ENCODE data around the gene HMGN1. TPM values are rescaled to one million over a fixed set of nuclear protein-coding genes. Genes with fewer than 3 reads are reported as not detected.

HMGN1 gene
- total RNA-seq, 1 experiment from 2014 or later, result 516 TPM

GRCh38 chr21:39363607-39364555, 15.0 kb upstream of the HMGN1 start:
- peaks cover 0 to 2% of the 10 kb centered on the region in 2 experiments; a peak in 1 of 5 replicates for H3K9me3 Mint-ChIP-seq
- no peaks in the 10 kb centered on the region for H3K4me1 Mint-ChIP-seq
- H3K9me3 ChIP-seq (ENCODE audit: control insufficient read depth, low read depth, low read length), result no peaks in the 10 kb centered on the region
- no peak overlapping the region for H3K4me2 ChIP-seq (ENCODE audit: insufficient read depth, insufficient read length, low read length)
- H3T11ph ChIP-seq (ENCODE audit: low read length), result no peak overlapping the region
- H4K8ac ChIP-seq (replicated peaks; ENCODE audit: insufficient read length, low read depth, low read length), result no peak overlapping the region
- no peak for DNase-seq
- no peak overlapping the region for H2AFZ ChIP-seq (ENCODE audit: low read length)
- no peak overlapping the region for H3K27ac ChIP-seq (ENCODE audit: insufficient read length, low read depth, low read length)
- H2BK15ac ChIP-seq (ENCODE audit: low read depth, low read length), result no peak overlapping the region
- WGBS (ENCODE audit: extremely low coverage, insufficient read length, low lambda C conversion rate), result no CpG with 5 or more reads among the region's 6 CpGs
- H2BK120ac ChIP-seq (ENCODE audit: low read depth, low read length, poor library complexity, severe bottlenecking), result no peak overlapping the region
- no peaks in the 10 kb centered on the region for H3K36me3 Mint-ChIP-seq (ENCODE audit: insufficient read depth in 1 of 3, low read depth in 3 of 3)
- no peak overlapping the region for H3K9ac ChIP-seq (ENCODE audit: extremely low read depth, insufficient read length, low read length)
- TF ChIP-seq CTCF (conservative IDR thresholded peaks at IDR 0.05), result 0 out of 3 replicates have a peak, but pooled peaks have one; percentile 10
- no peak overlapping the region for H3K18ac ChIP-seq (ENCODE audit: insufficient read length, low read depth, low read length)
- H3K79me1 ChIP-seq (ENCODE audit: insufficient read depth, low read depth, low read length, poor library complexity, severe bottlenecking), result no peaks in the 10 kb centered on the region
- H2BK12ac ChIP-seq (ENCODE audit: insufficient read length, low read depth, low read length), result no peak overlapping the region
- H3K23ac ChIP-seq (ENCODE audit: insufficient read length, low read depth, low read length), result no peak overlapping the region
- H4K91ac ChIP-seq (ENCODE audit: insufficient read length, low read depth, low read length), result no peak overlapping the region
- H3K79me2 ChIP-seq (ENCODE audit: insufficient read depth, low read length), result no peaks in the 10 kb centered on the region
- H4K5ac ChIP-seq (ENCODE audit: insufficient read length, low read depth, low read length), result no peak overlapping the region
- no peaks in the 10 kb centered on the region for H3K23me2 ChIP-seq (ENCODE audit: insufficient read length, low read depth, low read length, poor library complexity, severe bottlenecking)
- no peaks in the 10 kb centered on the region for H4K20me1 ChIP-seq (ENCODE audit: control insufficient read depth, insufficient read depth, insufficient read length)
- no peaks in the 10 kb centered on the region for H3K4me1 ChIP-seq (ENCODE audit: insufficient read depth, low read length)
- no peak overlapping the region for H3K27ac Mint-ChIP-seq
- H2BK5ac ChIP-seq (ENCODE audit: insufficient read length, low read length), result no peak overlapping the region
- H3K4me3 Mint-ChIP-seq, result no peak overlapping the region
- H2AK5ac ChIP-seq (ENCODE audit: insufficient read length, low read length), result no peak overlapping the region
- H3K14ac ChIP-seq (ENCODE audit: insufficient read depth, low read length), result no peak overlapping the region
- no peak overlapping the region for H3K4ac ChIP-seq (ENCODE audit: low read depth, low read length)
- H2BK20ac ChIP-seq (ENCODE audit: low read depth, low read length, poor library complexity, severe bottlenecking), result no peak overlapping the region
- H3K27me3 Mint-ChIP-seq (ENCODE audit: low read depth), result peaks cover 3% of the 10 kb centered on the region
- H3K27me3 ChIP-seq (ENCODE audit: insufficient read depth, low read length), result 0 out of 2 replicates have a peak, but pooled peaks cover 2% of the 10 kb centered on the region
- H3K56ac ChIP-seq (ENCODE audit: insufficient read length, low read depth, low read length), result no peak overlapping the region

Measured in H9 (cell line).